Ascending aorta (tissue), 2 donors: Measurements from ENCODE around the gene COLEC11. TPM values are rescaled to one million over a fixed set of nuclear protein-coding genes. Genes with fewer than 3 reads are reported as not detected.
"Not testable (repeated sequence)": the region's sequence is repeated elsewhere in the genome, so short reads cannot be mapped to it uniquely, and the experiment has no call there.

Source experiments
- DNase-seq, 2 donors: peaks; one replicate each; pipeline ENCODE4 v3.0.0-alpha.2; 2019; ENCODE audit warnings: low spot score in 2 of 2
- H3K27ac ChIP-seq, 2 donors: fragments of 200-600 bp; sonication (generic); one replicate each; pipeline ENCODE4 v1.5.1; 2016 to 2017; ENCODE audit warnings: mild to moderate bottlenecking in 1 of 2
- H3K27me3 ChIP-seq: fragments of 200-600 bp; sonication (generic); one replicate; pipeline ENCODE4 v1.5.1; 2017
- H3K36me3 ChIP-seq, 2 donors: fragments of 200-600 bp; sonication (generic); one replicate each; pipeline ENCODE4 v1.5.1; 2016
- H3K4me1 ChIP-seq, 2 donors: fragments of 200-600 bp; sonication (generic); one replicate each; pipeline ENCODE4 v1.5.1; 2016 to 2017; ENCODE audit warnings: mild to moderate bottlenecking in 1 of 2
- H3K4me3 ChIP-seq, 2 donors: fragments of 200-600 bp; sonication (generic); one replicate each; pipeline ENCODE4 v1.5.1; 2016 to 2017; ENCODE audit warnings: mild to moderate bottlenecking in 1 of 2
- H3K9me3 ChIP-seq, 2 donors: fragments of 200-600 bp; sonication (generic); one replicate each; pipeline ENCODE4 v1.5.1; 2016
- intact Hi-C: fragments of 100-400 bp; cut with DNase I; formaldehyde crosslinking; loops from one replicate; pipeline ENCODE4 v1.15.1; 2023
- total RNA-seq: library from RNA; depleted of rRNA; stranded (reverse); fragments of >200 nt; gene quantifications from one replicate; pipeline ENCODE4 v1.1.0, GENCODE V29; 2016
- TF ChIP-seq, protein P1 (sequence below), 3 experiments: fragments of 200-600 bp in 2 of 3; fragments of 450-650 bp in 1 of 3; sonication (generic) in 2 of 3; IDR thresholded peaks; one replicate each; pipeline ENCODE4 v1.5.1; 2016 to 2019; ENCODE audit warnings: antibody characterized with exemption in 3 of 3, mild to moderate bottlenecking in 1 of 3, moderate library complexity in 1 of 3

COLEC11 gene
- total RNA-seq, 1 donor from 2014 or later, result 0.75 TPM

DNA sequence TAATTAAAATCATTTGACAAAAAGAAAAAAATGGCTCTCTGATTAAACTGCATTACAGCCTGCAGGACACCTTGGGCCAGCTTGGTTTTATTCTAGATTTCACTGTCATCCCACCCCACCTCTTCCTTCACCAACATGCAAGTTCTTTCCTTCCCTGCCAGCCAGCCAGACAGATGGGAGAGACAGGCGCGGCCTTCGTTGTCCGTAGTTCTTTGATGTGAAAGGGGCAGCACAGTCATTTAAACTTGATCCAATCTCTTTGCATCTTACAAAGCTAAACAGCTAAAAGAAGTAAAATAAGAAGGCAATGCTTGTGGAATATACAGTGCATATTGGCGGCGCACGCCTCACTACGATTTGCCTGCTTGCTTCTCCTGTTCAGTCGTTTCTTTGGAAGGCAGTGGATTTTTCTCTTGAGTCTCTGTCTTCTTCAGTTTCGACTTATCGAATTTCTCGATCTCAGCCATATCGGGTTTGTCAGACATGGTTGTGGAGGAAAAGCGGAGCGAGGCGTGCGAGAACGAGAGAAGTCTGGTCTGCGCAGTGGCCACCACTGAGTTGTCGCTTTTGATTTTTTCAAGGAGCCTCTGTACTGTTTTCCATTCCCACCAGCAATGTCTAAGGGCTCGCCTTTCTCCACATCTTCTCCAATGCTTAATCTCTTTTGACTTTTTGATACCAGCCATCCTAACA, 22.4 kb downstream of the COLEC11 start:
- Histone ChIP-seq H3K4me1 (no peaks in the 10 kb centered on the region), H3K36me3 (no peaks in the 10 kb centered on the region), H3K27ac (no peak overlapping the region), H3K4me3 (no peak overlapping the region), H3K9me3 (no peaks in the 10 kb centered on the region), H3K27me3 (no peaks in the 10 kb centered on the region)
- intact Hi-C loops, result no loop called here
- DNase-seq, result peak in 1 of 2 donors; percentile 21
- TF ChIP-seq, protein P1, sequence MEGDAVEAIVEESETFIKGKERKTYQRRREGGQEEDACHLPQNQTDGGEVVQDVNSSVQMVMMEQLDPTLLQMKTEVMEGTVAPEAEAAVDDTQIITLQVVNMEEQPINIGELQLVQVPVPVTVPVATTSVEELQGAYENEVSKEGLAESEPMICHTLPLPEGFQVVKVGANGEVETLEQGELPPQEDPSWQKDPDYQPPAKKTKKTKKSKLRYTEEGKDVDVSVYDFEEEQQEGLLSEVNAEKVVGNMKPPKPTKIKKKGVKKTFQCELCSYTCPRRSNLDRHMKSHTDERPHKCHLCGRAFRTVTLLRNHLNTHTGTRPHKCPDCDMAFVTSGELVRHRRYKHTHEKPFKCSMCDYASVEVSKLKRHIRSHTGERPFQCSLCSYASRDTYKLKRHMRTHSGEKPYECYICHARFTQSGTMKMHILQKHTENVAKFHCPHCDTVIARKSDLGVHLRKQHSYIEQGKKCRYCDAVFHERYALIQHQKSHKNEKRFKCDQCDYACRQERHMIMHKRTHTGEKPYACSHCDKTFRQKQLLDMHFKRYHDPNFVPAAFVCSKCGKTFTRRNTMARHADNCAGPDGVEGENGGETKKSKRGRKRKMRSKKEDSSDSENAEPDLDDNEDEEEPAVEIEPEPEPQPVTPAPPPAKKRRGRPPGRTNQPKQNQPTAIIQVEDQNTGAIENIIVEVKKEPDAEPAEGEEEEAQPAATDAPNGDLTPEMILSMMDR (IDR thresholded peaks at IDR 0.05), result no peak

DNA sequence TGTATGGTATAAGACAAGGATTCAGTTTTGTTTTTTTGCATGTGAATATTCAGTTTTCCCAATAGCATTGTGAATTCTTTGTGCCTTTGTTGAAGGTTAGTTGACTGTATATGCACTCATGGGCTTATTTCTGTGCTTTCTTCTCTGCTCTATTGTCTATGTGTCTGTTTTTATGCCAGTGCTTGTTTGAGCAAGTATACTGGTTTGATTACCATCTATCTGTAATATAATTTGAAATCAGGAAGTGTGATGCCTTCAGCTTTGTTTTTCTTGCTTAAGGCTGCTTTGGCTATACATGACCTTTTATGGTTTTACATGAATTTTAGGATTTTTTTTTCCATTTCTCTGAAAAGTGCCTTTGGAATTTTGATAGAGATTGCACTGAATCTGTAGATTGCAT, 23.5 kb downstream of the COLEC11 start:
- TF ChIP-seq, protein P1 (IDR thresholded peaks at IDR 0.05), result no peak
- intact Hi-C loops, result no loop called here
- Histone ChIP-seq H3K36me3 (no peaks in the 10 kb centered on the region), H3K27me3 (no peaks in the 10 kb centered on the region), H3K4me1 (no peaks in the 10 kb centered on the region), H3K4me3 (no peak overlapping the region), H3K9me3 (no peaks in the 10 kb centered on the region), H3K27ac (no peak overlapping the region)
- DNase-seq, result no peak

DNA sequence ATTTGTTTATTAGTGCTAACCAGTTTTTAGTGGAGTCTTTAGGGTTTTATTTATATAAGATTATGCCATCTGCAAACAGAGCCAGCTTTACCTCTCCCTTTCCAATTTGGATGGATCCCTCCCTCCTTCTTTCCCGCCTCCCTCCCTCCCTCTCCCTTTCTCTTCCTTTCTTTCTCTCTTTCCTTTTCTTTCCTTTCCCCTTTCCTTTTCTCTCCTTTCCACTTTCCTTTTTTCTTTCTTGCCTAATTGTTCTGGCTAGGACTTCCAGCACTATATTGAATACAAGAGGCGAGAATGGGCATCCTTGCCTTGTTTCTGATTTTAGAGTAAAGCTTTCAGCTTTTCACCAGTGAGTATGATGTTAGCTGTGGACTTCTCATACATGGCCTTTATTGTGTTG, 24.1 kb downstream of the COLEC11 start:
- no peak overlapping the region for H3K4me3 ChIP-seq
- no peaks in the 10 kb centered on the region for H3K4me1 ChIP-seq
- intact Hi-C loops, result no loop called here
- no peaks in the 10 kb centered on the region for H3K27me3 ChIP-seq
- H3K27ac ChIP-seq, result no peak overlapping the region
- TF ChIP-seq, protein P1 (IDR thresholded peaks at IDR 0.05), result no peak
- no peaks in the 10 kb centered on the region for H3K36me3 ChIP-seq
- DNase-seq, result no peak
- no peaks in the 10 kb centered on the region for H3K9me3 ChIP-seq

DNA sequence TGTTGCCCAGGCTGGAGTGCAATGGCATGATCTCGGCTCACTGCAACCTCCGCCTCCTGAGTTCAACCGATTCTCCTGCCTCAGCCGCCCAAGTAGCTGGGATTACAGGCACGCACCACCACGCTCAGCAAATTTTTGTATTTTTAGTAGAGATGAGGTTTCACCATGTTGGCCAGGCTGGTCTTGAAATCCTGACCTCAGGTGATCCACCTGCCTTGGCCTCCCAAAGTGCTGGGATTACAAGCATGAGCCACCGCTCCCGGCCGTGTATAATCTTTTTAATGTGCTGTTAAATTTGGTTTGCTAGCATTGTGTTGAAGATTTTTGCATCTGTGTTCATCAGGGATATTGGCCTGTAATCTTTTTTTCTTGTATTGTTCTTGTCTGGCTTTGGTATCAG, 24.7 kb downstream of the COLEC11 start:
- DNase-seq, H3K4me1 ChIP-seq, H3K27me3 ChIP-seq: not testable (repeated sequence)

DNA sequence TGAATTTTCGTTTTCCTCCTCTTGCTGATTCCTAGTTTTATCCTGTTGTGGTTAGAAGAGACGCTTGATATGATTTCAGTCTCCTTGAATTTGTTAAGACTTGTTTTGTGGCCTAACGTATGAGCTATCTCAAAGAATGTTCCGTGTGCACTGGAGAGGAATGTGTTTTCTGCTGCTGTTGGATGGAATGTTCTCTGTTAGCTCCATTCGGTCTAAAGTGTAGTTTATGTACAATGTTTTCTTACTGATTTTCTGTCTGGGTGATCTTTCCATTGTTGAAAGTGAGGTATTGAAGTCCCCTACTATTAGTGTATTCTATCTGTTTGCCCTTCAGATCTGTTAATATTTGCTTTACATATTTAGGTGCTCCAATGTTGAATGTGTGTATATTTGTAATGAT, 25.9 kb downstream of the COLEC11 start:
- peak overlapping the region in 1 of 2 donors; percentile 32 for H3K27ac ChIP-seq
- H3K9me3 ChIP-seq, result no peaks in the 10 kb centered on the region
- no peaks in the 10 kb centered on the region for H3K36me3 ChIP-seq
- no peak overlapping the region for H3K4me3 ChIP-seq
- no peaks in the 10 kb centered on the region for H3K27me3 ChIP-seq
- no peaks in the 10 kb centered on the region for H3K4me1 ChIP-seq
- no peak for DNase-seq
- intact Hi-C loops, result no loop called here
- TF ChIP-seq, protein P1 (IDR thresholded peaks at IDR 0.05), result no peak

More for the DNA sequence above, 24.7 kb downstream of the COLEC11 start:
- H3K27ac ChIP-seq, intact Hi-C loops, H3K9me3 ChIP-seq, H3K36me3 ChIP-seq, H3K4me3 ChIP-seq: not testable (repeated sequence)

DNA sequence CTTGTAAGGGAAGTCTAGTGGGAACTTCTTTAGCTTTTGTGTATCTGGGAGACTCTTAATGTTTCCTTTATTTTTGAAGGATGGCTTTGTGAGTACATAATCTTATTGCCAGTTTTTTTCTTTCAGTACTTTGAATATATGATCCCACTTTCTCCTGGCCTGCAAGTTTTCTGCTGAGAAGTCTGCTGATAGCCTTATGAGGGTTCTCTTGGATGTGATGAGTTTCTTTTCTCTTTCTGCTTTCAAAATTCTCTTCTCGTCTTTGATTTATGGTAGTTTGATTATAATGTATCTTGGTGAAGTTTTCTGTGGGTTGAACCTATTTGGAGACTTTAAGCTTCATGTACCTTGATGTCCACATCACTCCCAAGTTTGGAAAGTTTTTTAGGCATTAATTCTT, 28.1 kb downstream of the COLEC11 start:
- Histone ChIP-seq H3K27ac (no peak overlapping the region), H3K4me3 (no peak overlapping the region), H3K36me3 (no peaks in the 10 kb centered on the region), H3K9me3 (no peaks in the 10 kb centered on the region), H3K4me1 (no peaks in the 10 kb centered on the region), H3K27me3 (no peaks in the 10 kb centered on the region)
- DNase-seq, result no peak
- TF ChIP-seq, protein P1 (IDR thresholded peaks at IDR 0.05), result no peak
- intact Hi-C loops, result no loop called here
